ENCODE measurements around the gene TNFAIP8.

TNFAIP8 gene

GRCh38 chr5:119363271-119363670, 7.5 kb downstream of the TNFAIP8 start:
- no peak for DNase-seq (ENCODE audit: extremely low read depth, low read depth)
- TF ChIP-seq CTCF (IDR thresholded peaks at IDR 0.05; ENCODE audit: low read depth, low read length, missing control alignments) = no peak
- no peak overlapping the region for H3K4me3 ChIP-seq (replicated peaks; ENCODE audit: low read depth, low read length)

GRCh38 chr5:119363936-119364335, 8.1 kb downstream of the TNFAIP8 start:
- no peak for TF ChIP-seq CTCF (IDR thresholded peaks at IDR 0.05; ENCODE audit: low read depth, low read length, missing control alignments)
- no peak for DNase-seq (ENCODE audit: extremely low read depth, low read depth)
- H3K4me3 ChIP-seq (replicated peaks; ENCODE audit: low read depth, low read length) = no peak overlapping the region

GRCh38 chr5:119365847-119366539, 10.2 kb downstream of the TNFAIP8 start:
- no peak overlapping the region for H3K4me3 ChIP-seq (replicated peaks; ENCODE audit: low read depth, low read length)
- DNase-seq (ENCODE audit: extremely low read depth, low read depth) = no peak
- no peak for TF ChIP-seq CTCF (IDR thresholded peaks at IDR 0.05; ENCODE audit: low read depth, low read length, missing control alignments)

- no peak for TF ChIP-seq CTCF (IDR thresholded peaks at IDR 0.05; ENCODE audit: low read depth, low read length, missing control alignments)
- H3K4me3 ChIP-seq (replicated peaks; ENCODE audit: low read depth, low read length) = no peak overlapping the region
- no peak for DNase-seq (ENCODE audit: extremely low read depth, low read depth)
These were observed 10.7 kb downstream of the TNFAIP8 start for GRCh38 chr5:119366540-119366881.

GRCh38 chr5:119367502-119368237, 11.9 kb downstream of the TNFAIP8 start:
- DNase-seq (ENCODE audit: extremely low read depth, low read depth) = no peak
- no peak for TF ChIP-seq CTCF (IDR thresholded peaks at IDR 0.05; ENCODE audit: low read depth, low read length, missing control alignments)
- H3K4me3 ChIP-seq (replicated peaks; ENCODE audit: low read depth, low read length) = no peak overlapping the region

GRCh38 chr5:119368238-119368630, 12.4 kb downstream of the TNFAIP8 start:
- TF ChIP-seq CTCF (IDR thresholded peaks at IDR 0.05; ENCODE audit: low read depth, low read length, missing control alignments) = no peak

More at GRCh38 chr5:119368238-119368630, 12.4 kb downstream of the TNFAIP8 start:
- H3K4me3 ChIP-seq (replicated peaks; ENCODE audit: low read depth, low read length) = no peak overlapping the region
- DNase-seq (ENCODE audit: extremely low read depth, low read depth) = no peak

Measured in HFF-Myc (cell line).